ENCODE measurements around the gene SYT7. TPM values are rescaled to one million over a fixed set of nuclear protein-coding genes. Genes with fewer than 3 reads are reported as not detected.

SYT7 gene
- total and polyA plus RNA-seq, 10 donors = 0.14 to 5.3 (median 2.3) TPM

DNA sequence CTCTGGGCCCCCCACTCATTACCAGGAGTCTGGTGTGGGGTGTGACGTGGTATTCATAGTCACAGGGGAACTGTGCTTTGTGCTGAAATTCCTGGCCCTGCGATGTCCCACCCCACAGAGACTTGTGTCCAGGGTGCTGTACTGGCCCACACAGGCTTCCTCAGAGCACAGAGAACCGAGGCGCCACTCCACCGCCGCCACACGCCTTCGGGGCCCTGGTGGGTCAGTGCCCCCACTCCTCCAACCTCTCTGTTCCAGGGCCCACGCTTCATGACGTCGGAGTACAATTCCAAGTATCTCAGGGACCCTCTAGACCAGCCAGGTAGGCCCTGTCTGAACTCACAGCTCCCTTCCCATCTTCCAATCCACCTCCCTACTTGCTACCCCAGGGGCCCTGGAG, 95.8 kb downstream of the SYT7 start:
- H3K27ac ChIP-seq = no peak overlapping the region
- peaks cover 0 to 14% (median 6%) of the 10 kb centered on the region in 7 donors for H3K27me3 ChIP-seq (replicated peaks in 1 of 7)
- no peak overlapping the region for H3K4me3 ChIP-seq
- 89 to 97% (median 91%) methylated on average over 11 of the region's 11 CpGs for WGBS, 5 donors
- H3K4me1 ChIP-seq = peaks cover 0 to 30% (median 12%) of the 10 kb centered on the region in 6 donors
- intact Hi-C loops (cut with DNase I; ENCODE audit: low total_unique reads) = no loop called here
- no peaks in the 10 kb centered on the region for H3K9me3 ChIP-seq
- TF ChIP-seq POLR2A (IDR thresholded peaks at IDR 0.05) (no peak), POLR2AphosphoS5 (IDR thresholded peaks at IDR 0.05) (no peak)
- TF ChIP-seq, protein P1, sequence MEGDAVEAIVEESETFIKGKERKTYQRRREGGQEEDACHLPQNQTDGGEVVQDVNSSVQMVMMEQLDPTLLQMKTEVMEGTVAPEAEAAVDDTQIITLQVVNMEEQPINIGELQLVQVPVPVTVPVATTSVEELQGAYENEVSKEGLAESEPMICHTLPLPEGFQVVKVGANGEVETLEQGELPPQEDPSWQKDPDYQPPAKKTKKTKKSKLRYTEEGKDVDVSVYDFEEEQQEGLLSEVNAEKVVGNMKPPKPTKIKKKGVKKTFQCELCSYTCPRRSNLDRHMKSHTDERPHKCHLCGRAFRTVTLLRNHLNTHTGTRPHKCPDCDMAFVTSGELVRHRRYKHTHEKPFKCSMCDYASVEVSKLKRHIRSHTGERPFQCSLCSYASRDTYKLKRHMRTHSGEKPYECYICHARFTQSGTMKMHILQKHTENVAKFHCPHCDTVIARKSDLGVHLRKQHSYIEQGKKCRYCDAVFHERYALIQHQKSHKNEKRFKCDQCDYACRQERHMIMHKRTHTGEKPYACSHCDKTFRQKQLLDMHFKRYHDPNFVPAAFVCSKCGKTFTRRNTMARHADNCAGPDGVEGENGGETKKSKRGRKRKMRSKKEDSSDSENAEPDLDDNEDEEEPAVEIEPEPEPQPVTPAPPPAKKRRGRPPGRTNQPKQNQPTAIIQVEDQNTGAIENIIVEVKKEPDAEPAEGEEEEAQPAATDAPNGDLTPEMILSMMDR (IDR thresholded peaks at IDR 0.05 in 8 of 11, conservative IDR thresholded peaks at IDR 0.05 in 3 of 11) = no peak
- DNase-seq = no peak
- peaks cover 0 to 14% (median 0%) of the 10 kb centered on the region in 6 donors for H3K36me3 ChIP-seq

DNA sequence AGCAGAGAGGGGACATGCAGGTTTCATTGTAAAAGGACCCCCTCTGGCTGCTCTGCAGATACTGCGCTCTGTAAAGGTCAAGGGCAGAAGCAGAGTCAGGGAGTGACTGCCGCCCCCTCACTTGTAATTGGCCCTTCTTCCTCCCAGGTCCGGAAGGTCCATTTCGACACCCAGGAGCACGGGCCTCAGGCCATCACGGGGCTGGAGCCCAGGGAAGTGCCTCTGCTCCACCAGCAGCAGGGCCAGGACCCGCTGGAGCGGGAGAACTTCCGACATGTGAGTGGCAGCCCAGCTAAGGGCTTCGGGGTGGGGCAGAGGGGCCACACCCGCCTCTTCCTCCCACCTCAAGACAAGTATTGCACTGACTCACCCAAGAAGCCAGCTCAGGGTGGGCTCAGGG, 96.3 kb downstream of the SYT7 start:
- intact Hi-C loops (cut with DNase I; ENCODE audit: low total_unique reads) = no loop called here
- Histone ChIP-seq H3K9me3 (no peaks in the 10 kb centered on the region), H3K27ac (no peak overlapping the region), H3K27me3 (replicated peaks in 1 of 7) (peaks cover 0 to 14% (median 6%) of the 10 kb centered on the region in 7 donors), H3K36me3 (peaks cover 0 to 14% (median 0%) of the 10 kb centered on the region in 6 donors), H3K4me1 (peaks cover 0 to 25% (median 9%) of the 10 kb centered on the region in 6 donors), H3K4me3 (no peak overlapping the region)
- TF ChIP-seq POLR2AphosphoS5 (IDR thresholded peaks at IDR 0.05) = no peak
- TF ChIP-seq POLR2A (IDR thresholded peaks at IDR 0.05) = no peak
- TF ChIP-seq, protein P1 (IDR thresholded peaks at IDR 0.05 in 8 of 11, conservative IDR thresholded peaks at IDR 0.05 in 3 of 11) = no peak
- WGBS, 5 donors = 75 to 84% (median 81%) methylated on average over 11 of the region's 11 CpGs
- DNase-seq = no peak

DNA sequence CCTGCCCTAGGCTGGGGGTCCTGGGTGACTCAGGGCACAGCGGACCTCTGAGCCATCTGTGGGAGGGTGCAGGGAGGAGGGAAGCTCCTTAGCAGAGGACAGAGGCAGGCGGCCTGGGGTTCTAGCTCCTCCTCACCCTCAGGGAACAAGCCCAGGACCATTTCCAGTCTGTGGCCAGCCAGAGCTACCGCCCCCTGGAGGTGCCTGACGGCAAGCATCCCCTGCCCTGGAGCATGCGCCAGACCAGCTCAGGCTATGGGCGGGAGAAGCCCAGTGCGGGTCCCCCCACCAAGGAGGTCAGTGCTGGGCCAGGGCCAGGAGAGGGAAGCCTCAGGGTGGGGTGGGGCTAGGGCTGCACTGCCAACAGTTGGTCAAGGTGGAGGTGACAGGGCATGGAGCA, 98.4 kb downstream of the SYT7 start:
- TF ChIP-seq, protein P1 (IDR thresholded peaks at IDR 0.05 in 8 of 11, conservative IDR thresholded peaks at IDR 0.05 in 3 of 11) = peak in 6 of 11 experiments; percentile 21 to 57 (median 35)
- no peak for TF ChIP-seq POLR2AphosphoS5 (IDR thresholded peaks at IDR 0.05)
- TF ChIP-seq POLR2A (IDR thresholded peaks at IDR 0.05) = no peak
- no peak for DNase-seq
- no peaks in the 10 kb centered on the region for H3K9me3 ChIP-seq
- H3K4me3 ChIP-seq = no peak overlapping the region
- H3K4me1 ChIP-seq = peaks cover 0 to 20% (median 9%) of the 10 kb centered on the region in 6 donors
- H3K36me3 ChIP-seq = peaks cover 0 to 14% (median 0%) of the 10 kb centered on the region in 6 donors
- intact Hi-C loops (cut with DNase I; ENCODE audit: low total_unique reads) = no loop called here
- peaks cover 0 to 26% (median 6%) of the 10 kb centered on the region in 7 donors for H3K27me3 ChIP-seq (replicated peaks in 1 of 7)
- H3K27ac ChIP-seq = no peak overlapping the region
- 20 to 60% (median 42%) methylated on average over 1 to 7 of the region's 7 CpGs for WGBS, 5 donors

DNA sequence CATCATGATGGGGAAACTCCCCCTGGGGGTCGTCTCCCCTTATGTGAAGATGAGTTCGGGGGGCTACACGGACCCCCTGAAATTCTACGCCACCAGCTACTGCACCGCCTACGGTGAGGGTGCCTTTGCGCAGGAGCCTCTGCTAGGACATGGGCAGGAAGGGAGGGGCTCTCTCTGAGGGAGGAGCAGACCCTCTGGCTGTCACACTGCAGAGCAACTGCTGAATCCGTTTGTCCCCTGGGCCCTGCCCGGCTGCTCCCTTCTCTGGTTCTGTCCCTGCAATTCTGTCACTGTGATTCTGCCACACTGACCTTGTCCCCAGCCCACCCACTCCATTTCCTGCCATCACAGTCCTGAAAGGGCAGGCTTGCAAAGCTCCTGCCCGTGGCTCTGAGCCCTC, 99.1 kb downstream of the SYT7 start:
- Histone ChIP-seq H3K27me3 (replicated peaks in 1 of 7) (peaks cover 0 to 26% (median 6%) of the 10 kb centered on the region in 7 donors), H3K27ac (no peak overlapping the region), H3K4me1 (peaks cover 0 to 25% (median 13%) of the 10 kb centered on the region in 6 donors), H3K4me3 (no peak overlapping the region), H3K9me3 (no peaks in the 10 kb centered on the region), H3K36me3 (peaks cover 0 to 10% (median 0%) of the 10 kb centered on the region in 6 donors)
- intact Hi-C loops (cut with DNase I; ENCODE audit: low total_unique reads) = no loop called here
- TF ChIP-seq POLR2AphosphoS5 (IDR thresholded peaks at IDR 0.05) = no peak
- TF ChIP-seq POLR2A (IDR thresholded peaks at IDR 0.05) = no peak
- TF ChIP-seq, protein P1 (IDR thresholded peaks at IDR 0.05 in 8 of 11, conservative IDR thresholded peaks at IDR 0.05 in 3 of 11) = no peak
- WGBS, 5 donors = 33 to 79% (median 67%) methylated on average over 3 to 10 of the region's 10 CpGs
- no peak for DNase-seq

Data from spleen (tissue), 11 donors.